H1 (cell line): ENCODE results near the gene PFDN5.

Experiments
- CEBPB ChIP-seq: IDR thresholded peaks from 2 replicates; pipeline ENCODE4 v1.6.1; 2012; ENCODE audit warnings: low read depth, low read length
- EGR1 ChIP-seq: IDR thresholded peaks from 2 replicates; pipeline ENCODE4 v1.6.1; 2011; ENCODE audit warnings: low read depth, low read length, borderline replicate concordance
- EZH2 ChIP-seq: fragments of 200-600 bp; sonication (generic); IDR thresholded peaks from 2 replicates; pipeline ENCODE4 v1.7.1; 2012; ENCODE audit warnings: low read depth, mild to moderate bottlenecking, moderate library complexity, low read length, inconsistent platforms; ENCODE audit not compliant: severe bottlenecking
- POLR2A ChIP-seq, 2 experiments: IDR thresholded peaks; 1 replicate in 1 of 2; 2 replicates in 1 of 2; pipeline ENCODE4 v1.6.1; 2011; ENCODE audit warnings: low read depth in 2 of 2, low read length in 2 of 2, mild to moderate bottlenecking in 2 of 2; ENCODE audit errors: control extremely low read depth in 1 of 2
- SIN3A ChIP-seq, 2 experiments: IDR thresholded peaks in 1 of 2; conservative IDR thresholded peaks in 1 of 2; 2 replicates each; pipeline ENCODE4 v1.6.1; 2011 to 2012; ENCODE audit warnings: low read length in 2 of 2, improper control_type of control experiment in 1 of 2, low read depth in 1 of 2, mild to moderate bottlenecking in 1 of 2
- SRF ChIP-seq: IDR thresholded peaks from 2 replicates; pipeline ENCODE4 v1.6.1; 2011; ENCODE audit warnings: mild to moderate bottlenecking, low read depth, low read length, moderate library complexity
- TBP ChIP-seq: IDR thresholded peaks from 2 replicates; pipeline ENCODE4 v1.6.1; 2011; ENCODE audit warnings: low read depth, low read length, improper control_type of control experiment

GRCh38 chr12:53306826-53307225 is 11.5 kb downstream of the PFDN5 start:
- TF ChIP-seq CEBPB: no peak
- TF ChIP-seq POLR2A (IDR thresholded peaks at IDR 0.05; ENCODE audit: control extremely low read depth in 1 of 2, low read depth in 2 of 2, low read length in 2 of 2): no peak
- no peak for TF ChIP-seq SRF
- no peak for TF ChIP-seq TBP
- TF ChIP-seq EZH2: no peak
- TF ChIP-seq SIN3A (conservative IDR thresholded peaks at IDR 0.05 in 1 of 2, IDR thresholded peaks at IDR 0.05 in 1 of 2; ENCODE audit: low read depth in 1 of 2, low read length in 2 of 2): no peak
- TF ChIP-seq EGR1: no peak
